GM18858 (cell line): ENCODE measurements around the gene PLXND1.
"Not testable (repeated sequence)": the region's sequence is repeated elsewhere in the genome, so short reads cannot be mapped to it uniquely, and the experiment has no call there.

Source experiments
- ATAC-seq: cut with Tn5 transposase; IDR thresholded peaks from one replicate; pipeline ENCODE4 v1.9.1; 2021; ENCODE audit not compliant: unreplicated experiment

PLXND1 gene

DNA sequence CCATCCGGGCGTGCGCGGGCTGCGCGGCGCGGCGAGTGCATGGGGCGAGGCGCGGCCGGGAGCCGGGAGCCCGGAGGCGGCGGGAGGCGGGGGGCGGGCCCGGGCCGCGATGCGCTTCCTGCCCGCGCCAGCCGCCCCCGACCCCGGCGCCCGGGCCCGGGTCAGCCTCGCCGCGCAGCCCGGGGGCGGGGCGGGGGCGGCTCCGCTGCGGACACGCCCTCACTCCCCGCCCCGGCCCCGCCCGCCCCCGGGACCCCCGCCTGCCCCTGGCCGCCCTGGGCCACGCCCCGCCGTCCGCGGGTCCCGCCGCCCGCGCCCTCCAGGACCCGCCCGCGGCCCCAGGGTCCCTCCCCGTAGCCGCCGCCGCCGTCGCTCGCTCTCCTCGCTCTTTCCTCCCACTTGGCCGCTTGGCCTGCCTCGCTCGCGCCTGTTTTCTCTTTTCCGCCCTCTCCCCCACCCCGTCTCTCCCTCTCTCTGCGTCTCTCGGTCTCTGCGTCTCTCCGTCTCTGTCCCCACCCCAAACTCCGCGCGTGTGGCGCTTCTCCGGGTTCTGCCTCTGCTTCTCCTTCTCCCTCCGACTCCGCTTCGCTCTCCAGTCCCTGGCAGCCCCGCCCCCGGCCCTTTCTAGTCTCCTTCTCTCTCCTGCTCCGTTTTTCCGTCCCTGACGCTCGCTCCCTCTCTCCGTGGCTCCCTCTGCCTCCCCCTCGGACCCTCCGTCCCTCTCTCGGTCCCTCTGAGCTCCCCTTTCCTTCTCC, at the start of gene PLXND1:
TSS of gene PLXND1 (minus strand) at position 41 of the 755 bp plus-strand sequence. CDS start at position 4, 37 bp downstream.
- no peak for ATAC-seq

- no peak for ATAC-seq
Observed at GRCh38 chr3:129655291-129655700, 48.8 kb upstream of the PLXND1 start.

- no peak for ATAC-seq
Observed at GRCh38 chr3:129654131-129654530, 47.7 kb upstream of the PLXND1 start.

- no peak for ATAC-seq
Observed at GRCh38 chr3:129653019-129653418, 46.5 kb upstream of the PLXND1 start.

- ATAC-seq, result no peak
Observed at GRCh38 chr3:129651435-129652202, 45.1 kb upstream of the PLXND1 start.

GRCh38 chr3:129650256-129650872, 43.9 kb upstream of the PLXND1 start:
- ATAC-seq, result no peak

GRCh38 chr3:129648391-129648790, 41.9 kb upstream of the PLXND1 start:
- ATAC-seq, result no peak

- ATAC-seq, result no peak
Observed at GRCh38 chr3:129645286-129645685, 38.8 kb upstream of the PLXND1 start.

DNA sequence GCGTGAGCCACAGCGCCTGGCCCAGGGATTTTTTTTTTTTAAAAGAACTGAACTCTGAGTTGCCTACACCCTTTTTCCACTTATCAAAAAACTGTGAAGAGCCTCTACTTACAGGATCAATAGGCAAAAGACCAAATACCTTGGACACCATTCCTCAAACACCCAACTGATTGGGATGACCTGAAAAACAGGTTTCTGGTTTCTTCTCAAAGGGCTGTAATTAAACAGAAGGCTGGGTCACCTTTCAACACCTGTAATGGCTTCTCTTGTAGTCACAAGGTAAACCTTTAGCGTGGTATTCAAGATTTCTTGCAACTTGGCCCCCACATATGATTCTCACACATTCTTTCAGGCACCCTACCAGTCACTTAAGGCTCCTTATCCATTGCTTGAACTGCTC, 38.4 kb upstream of the PLXND1 start:
- ATAC-seq, result no peak

GRCh38 chr3:129641567-129642260, 35.2 kb upstream of the PLXND1 start:
- ATAC-seq, result not testable (repeated sequence)

DNA sequence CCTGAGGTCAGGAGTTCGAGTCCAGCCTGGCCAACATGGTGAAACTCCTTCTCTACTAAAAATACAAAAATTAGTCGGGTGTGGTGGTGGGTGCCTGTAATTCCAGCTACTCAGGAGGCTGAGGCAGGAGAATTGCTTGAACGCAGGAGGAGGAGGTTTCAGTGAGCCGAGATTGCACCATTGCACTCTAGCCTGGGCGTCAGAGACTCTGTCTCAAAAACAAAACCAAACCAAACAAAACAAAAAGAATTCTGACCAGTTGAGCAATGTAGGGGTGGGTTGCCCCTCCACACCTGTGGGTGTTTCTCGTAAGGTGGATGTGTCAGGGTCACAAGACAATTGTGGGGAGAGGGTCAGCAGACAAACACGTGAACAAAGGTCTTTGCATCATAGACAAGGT, 34.5 kb upstream of the PLXND1 start:
- not testable (repeated sequence) for ATAC-seq

DNA sequence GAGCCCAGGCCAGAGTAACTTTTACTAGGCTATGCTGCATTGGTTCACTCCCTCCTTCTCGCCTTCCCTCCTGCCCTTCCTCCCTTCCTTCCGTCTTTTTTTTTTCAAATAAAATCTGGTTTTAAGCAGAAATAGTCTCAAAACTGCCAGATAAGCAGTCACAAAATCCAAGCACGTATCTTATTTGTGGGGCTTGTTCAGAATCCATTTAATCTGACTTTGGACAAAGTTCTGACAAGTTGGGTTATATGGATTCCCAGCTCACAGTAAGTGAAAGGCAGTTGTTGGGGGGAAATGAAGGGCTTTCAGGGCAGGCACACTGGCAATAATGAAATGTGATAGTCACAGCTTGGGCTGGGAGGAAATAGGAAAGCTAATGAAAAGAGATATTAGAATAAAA, 32.0 kb upstream of the PLXND1 start:
- no peak for ATAC-seq

GRCh38 chr3:129636082-129636481, 29.6 kb upstream of the PLXND1 start:
- ATAC-seq, result no peak

DNA sequence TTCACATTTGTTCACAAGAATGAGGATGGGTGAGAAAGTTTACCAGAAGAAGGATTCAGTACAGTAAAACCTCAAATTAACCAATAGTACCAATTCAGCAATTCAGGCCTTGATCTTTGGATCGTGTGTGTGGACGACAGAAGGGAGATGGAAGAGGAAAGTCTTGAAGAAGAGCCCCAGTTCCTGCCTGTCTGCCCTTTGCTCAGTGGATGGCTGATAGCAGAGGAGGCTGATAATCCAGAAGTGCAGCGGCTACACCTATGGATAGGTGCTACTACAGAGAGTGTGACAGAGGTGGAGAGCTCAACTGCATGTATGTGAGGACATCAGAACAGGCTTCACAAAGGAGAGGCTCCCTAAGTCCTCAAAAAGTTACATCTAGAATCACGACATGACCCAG, 29.2 kb upstream of the PLXND1 start:
- ATAC-seq, result no peak

GRCh38 chr3:129633751-129634481, 27.4 kb upstream of the PLXND1 start:
- ATAC-seq, result no peak

DNA sequence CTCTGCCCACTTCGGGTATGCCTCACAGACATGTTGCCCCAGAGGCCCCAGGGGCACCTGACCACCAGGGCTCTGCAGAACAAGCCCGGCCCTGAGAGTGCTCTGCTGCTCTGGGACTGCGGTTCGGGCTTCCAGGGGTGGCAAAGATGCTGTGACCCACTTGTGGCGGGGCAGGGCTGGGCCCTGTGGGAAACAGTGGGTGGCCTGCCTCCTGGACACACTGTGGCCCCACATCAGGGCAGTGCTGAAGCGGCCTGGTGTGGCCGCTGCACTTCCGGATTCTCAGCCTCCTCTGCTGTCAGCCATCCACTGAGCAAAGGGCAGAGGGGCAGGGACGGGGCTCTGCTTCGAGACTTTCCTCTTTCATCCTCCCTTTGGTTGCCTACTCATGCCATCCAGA, 26.5 kb upstream of the PLXND1 start:
- no peak for ATAC-seq

- no peak for ATAC-seq
Observed at GRCh38 chr3:129632556-129632955, 26.1 kb upstream of the PLXND1 start.

GRCh38 chr3:129632056-129632455, 25.6 kb upstream of the PLXND1 start:
- no peak for ATAC-seq

DNA sequence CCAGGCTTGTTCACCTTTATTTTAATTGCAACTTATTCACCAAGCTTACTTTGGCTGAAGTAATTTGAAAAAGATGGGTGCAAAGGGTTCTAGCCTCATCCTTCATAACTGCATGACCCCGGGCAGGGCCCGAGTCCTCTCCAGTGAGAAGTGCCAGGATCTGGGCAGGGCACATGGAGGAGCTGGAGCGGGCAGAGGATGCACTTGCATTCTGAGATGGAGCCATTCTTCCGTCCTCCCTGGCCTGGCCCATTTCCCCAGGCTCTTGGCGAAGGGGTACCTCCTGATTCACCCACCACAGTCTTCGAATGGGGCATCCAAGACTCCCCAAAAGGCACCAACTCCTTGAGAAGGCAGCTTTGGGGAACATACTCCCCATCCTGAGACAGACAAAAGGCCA, 22.5 kb upstream of the PLXND1 start:
- ATAC-seq, result no peak

GRCh38 chr3:129628169-129628522, 21.7 kb upstream of the PLXND1 start:
- ATAC-seq, result no peak
